HEK293T (cell line): Measurements from ENCODE around the gene UBE2L3.
"Not testable (repeated sequence)": the region's sequence is repeated elsewhere in the genome, so short reads cannot be mapped to it uniquely, and the experiment has no call there.

Experiments used
- CTCF ChIA-PET: fragments of 350-600 bp; formaldehyde crosslinking; extraction: SDS; loops from one replicate; lab custom pipeline; 2021; ENCODE audit warnings: antibody characterized with exemption, inconsistent platforms; lab: Yijun Ruan, JAX
- POLR2A ChIA-PET: fragments of 350-600 bp; formaldehyde crosslinking; extraction: SDS; loops from one replicate; lab custom pipeline; 2020; ENCODE audit warnings: antibody characterized with exemption, inconsistent platforms; lab: Yijun Ruan, JAX
- DNase-seq: peaks from one replicate; pipeline ENCODE4 v3.0.0; 2012; ENCODE audit warnings: mixed read lengths; ENCODE audit errors: extremely low spot score
- CTBP1 ChIP-seq: fragments of 450-650 bp; IDR thresholded peaks from 2 replicates; pipeline ENCODE4 v1.6.1; 2016; ENCODE audit warnings: borderline replicate concordance
- ELF4 ChIP-seq: fragments of 450-650 bp; IDR thresholded peaks from 2 replicates; pipeline ENCODE4 v1.6.1; 2017; ENCODE audit warnings: antibody characterized with exemption
- LEF1 ChIP-seq: fragments of 450-650 bp; IDR thresholded peaks from 2 replicates; pipeline ENCODE4 v1.6.1; 2017; ENCODE audit warnings: mild to moderate bottlenecking, borderline replicate concordance
- NFRKB ChIP-seq: fragments of 450-650 bp; IDR thresholded peaks from 2 replicates; pipeline ENCODE4 v1.6.1; 2016; ENCODE audit warnings: mild to moderate bottlenecking, moderate library complexity
- PKNOX1 ChIP-seq: fragments of 450-650 bp; IDR thresholded peaks from 2 replicates; pipeline ENCODE4 v1.6.1; 2016
- SUZ12 ChIP-seq: fragments of 450-650 bp; IDR thresholded peaks from 2 replicates; pipeline ENCODE4 v1.6.1; 2016; ENCODE audit warnings: mild to moderate bottlenecking

UBE2L3 gene

GRCh38 chr22:21567456-21568346 is at the start of gene UBE2L3:
Gene UBE2L3 (plus strand): TSS chr22:21567714. CDS start chr22:21567745, 31 bp downstream.
- CTCF ChIA-PET: no interaction called here
- DNase-seq: peak; percentile 95
- TF ChIP-seq ELF4: peak; percentile 89
- TF ChIP-seq LEF1: no peak
- TF ChIP-seq SUZ12: no peak
- TF ChIP-seq PKNOX1: peak; percentile 2; the same call in 1 of the 2 replicates
- TF ChIP-seq CTBP1: 0 out of 2 replicates have a peak, but pooled peaks have one; percentile 23
- peak; percentile 56 for TF ChIP-seq NFRKB
- POLR2A ChIA-PET: interaction anchor here (1.1 to 2.0 kb wide), 6 partner anchors 11 to 75 kb away, joined by 3 to 9 read pairs (median 3); partner anchors contain the start of gene SDF2L1

- POLR2A ChIA-PET, CTCF ChIA-PET, DNase-seq: not testable (repeated sequence)
Measured at GRCh38 chr22:21526705-21527500, 40.6 kb upstream of the UBE2L3 start.

- POLR2A ChIA-PET, DNase-seq, CTCF ChIA-PET: not testable (repeated sequence)
Measured at GRCh38 chr22:21531525-21531924, 36.0 kb upstream of the UBE2L3 start.

GRCh38 chr22:21532863-21533648 is 34.5 kb upstream of the UBE2L3 start:
- DNase-seq, CTCF ChIA-PET, POLR2A ChIA-PET: not testable (repeated sequence)

- CTCF ChIA-PET, DNase-seq, POLR2A ChIA-PET: not testable (repeated sequence)
Measured at GRCh38 chr22:21539862-21540261, 27.7 kb upstream of the UBE2L3 start.

- CTCF ChIA-PET, POLR2A ChIA-PET, DNase-seq: not testable (repeated sequence)
Measured at GRCh38 chr22:21544432-21545322, 22.8 kb upstream of the UBE2L3 start.

- CTCF ChIA-PET, POLR2A ChIA-PET, DNase-seq: not testable (repeated sequence)
Measured at GRCh38 chr22:21549558-21549957, 18.0 kb upstream of the UBE2L3 start.

- DNase-seq, POLR2A ChIA-PET, CTCF ChIA-PET: not testable (repeated sequence)
Measured at GRCh38 chr22:21550008-21550677, 17.4 kb upstream of the UBE2L3 start.

- DNase-seq, CTCF ChIA-PET, POLR2A ChIA-PET: not testable (repeated sequence)
Measured at GRCh38 chr22:21550678-21551047, 16.9 kb upstream of the UBE2L3 start.

- CTCF ChIA-PET, POLR2A ChIA-PET, DNase-seq: not testable (repeated sequence)
Measured at GRCh38 chr22:21551361-21551760, 16.2 kb upstream of the UBE2L3 start, which contains the start of gene RIMBP3C. Gene RIMBP3C (minus strand): TSS chr22:21551461. CDS start chr22:21550976, 485 bp downstream.

GRCh38 chr22:21559345-21560125 is 8.0 kb upstream of the UBE2L3 start:
- POLR2A ChIA-PET, DNase-seq, CTCF ChIA-PET: not testable (repeated sequence)

- CTCF ChIA-PET, DNase-seq, POLR2A ChIA-PET: not testable (repeated sequence)
Measured at GRCh38 chr22:21560657-21561056, 6.9 kb upstream of the UBE2L3 start.
